ENCODE data around the gene HRAS.

GRCh38 chr11:534396-535209 lies 773 bp downstream of the HRAS start:
- TF ChIP-seq CTCF (IDR thresholded peaks at IDR 0.05): no peak
- no peak for TF ChIP-seq POLR2A (IDR thresholded peaks at IDR 0.05)
- no peak for TF ChIP-seq EP300 (IDR thresholded peaks at IDR 0.05)
